Stimulated activated CD8-positive, alpha-beta memory T cell treated with anti-CD3 and anti-CD28 coated beads, Interleukin-2, amount 100 ng/mL, for 1 hour (primary cell): Measurements from ENCODE around the gene ST13.
A peak's percentile ranks its signal among the peaks of the same experiment; 100 is the strongest.
"Not testable (repeated sequence)": the region's sequence is repeated elsewhere in the genome, so short reads cannot be mapped to it uniquely, and the experiment has no call there.

Experiments used
- DNase-seq, 2 donors: peaks; one replicate each; pipeline ENCODE4 v3.0.0-alpha.2; 2020; ENCODE audit warnings: low read depth in 2 of 2

Gene ST13

DNA sequence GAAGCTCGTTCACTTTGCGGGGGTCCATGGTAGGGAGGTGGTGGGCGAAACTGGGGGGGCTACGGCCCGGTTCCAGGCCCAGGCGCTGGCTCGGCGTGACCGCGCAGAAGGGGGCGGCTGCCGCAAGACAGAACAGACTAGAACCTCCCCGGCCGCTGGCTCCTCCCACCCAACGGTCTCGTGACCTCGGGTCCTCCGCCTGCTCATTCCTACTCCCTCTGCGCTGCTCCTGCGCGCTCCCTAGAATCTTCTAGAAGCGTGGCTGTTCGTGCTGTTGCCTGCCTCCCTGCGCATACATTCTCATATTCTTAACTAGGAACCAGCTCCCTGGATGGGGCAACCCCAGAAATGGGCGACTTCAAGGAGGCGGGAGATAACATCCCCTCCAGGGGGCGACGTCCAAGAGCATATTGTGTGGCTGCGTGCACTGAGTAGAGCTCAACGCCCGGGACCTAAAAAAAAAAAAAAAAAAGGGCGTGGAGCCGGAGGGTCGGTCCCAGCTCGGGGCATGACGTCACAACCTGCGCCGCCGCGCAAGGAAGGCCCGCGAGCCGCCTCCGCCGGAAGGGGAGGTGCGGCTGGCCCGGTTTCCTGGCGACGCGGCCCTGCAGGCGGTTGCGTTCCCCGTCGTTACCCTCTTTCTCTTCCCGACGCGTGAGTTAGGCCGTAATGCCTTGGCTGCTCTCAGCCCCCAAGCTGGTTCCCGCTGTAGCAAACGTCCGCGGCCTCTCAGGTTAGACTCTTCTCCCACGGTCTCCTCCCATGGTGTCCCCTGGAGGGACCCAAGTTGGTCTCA lies at the start of gene ST13, which contains the start of gene XPNPEP3:
TSS of gene ST13 (minus strand) at position 127 of the 796 bp plus-strand sequence. CDS start at position 28, 99 bp downstream.
TSS of gene XPNPEP3 (plus strand) at position 636 of the 796 bp plus-strand sequence. CDS start at position 670, 34 bp downstream.
- DNase-seq, result peak; percentile 92 to 93

DNA sequence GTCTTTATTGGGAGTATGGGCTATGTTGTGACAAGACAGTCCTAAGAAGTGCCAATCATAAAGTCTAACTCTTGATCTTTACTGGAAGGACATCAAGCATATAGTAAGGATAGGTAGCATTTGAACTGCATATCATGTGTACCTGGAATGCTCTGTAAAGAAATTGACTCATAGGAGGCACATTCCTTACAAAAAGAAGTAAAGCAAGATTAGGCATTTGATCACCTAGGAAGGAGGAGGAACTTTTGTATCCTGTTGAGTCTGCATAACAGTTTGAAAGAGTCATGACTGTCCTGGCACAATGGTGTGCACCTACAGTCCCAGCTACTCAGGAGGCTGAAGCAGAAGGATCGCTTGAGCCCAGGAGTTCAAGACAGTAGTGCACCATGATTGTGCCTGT lies 47.7 kb upstream of the ST13 start:
- DNase-seq, result no peak

DNA sequence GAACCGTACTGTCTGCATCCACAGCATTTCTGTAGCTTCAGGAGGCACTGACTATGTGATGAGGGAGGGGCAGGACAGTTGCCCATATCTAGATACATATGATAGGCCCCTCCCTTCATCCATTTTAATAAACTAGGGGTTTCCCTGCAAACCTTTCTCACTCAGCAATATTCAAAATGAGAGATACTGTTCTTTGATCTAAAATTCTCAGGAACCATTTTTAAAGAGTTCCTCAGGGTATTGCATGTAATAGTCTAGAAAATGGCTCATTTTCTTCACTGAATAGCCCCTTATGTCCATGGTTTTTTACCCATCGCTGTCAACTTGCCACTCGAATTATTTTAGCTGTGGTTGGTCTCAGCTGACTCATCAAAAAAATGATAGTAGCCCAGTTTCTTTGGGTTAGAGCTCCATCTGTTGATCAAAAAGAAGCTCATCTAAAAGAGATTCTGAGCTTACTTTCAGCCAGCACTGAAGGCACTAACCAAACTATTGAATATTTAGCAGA lies 42.5 kb upstream of the ST13 start:
- no peak for DNase-seq

DNA sequence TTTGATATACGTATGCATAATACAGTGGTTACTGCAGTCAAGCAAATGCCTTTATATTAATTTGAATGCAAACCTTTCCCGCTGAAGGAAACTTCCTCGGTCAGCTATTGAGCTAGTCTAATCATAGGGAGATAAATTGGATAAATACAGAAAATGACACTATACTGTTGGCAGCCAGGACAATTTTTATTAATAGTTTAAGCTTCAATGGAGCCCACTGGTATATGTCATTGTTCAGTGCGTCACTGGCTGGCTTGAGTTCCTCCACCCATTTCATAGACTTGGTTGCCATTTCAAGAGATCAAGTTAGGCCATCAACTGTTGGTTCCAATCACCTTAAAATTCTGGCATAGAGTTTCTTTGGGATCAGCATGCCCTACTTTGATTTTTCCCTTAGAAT lies 38.0 kb upstream of the ST13 start:
- no peak for DNase-seq

DNA sequence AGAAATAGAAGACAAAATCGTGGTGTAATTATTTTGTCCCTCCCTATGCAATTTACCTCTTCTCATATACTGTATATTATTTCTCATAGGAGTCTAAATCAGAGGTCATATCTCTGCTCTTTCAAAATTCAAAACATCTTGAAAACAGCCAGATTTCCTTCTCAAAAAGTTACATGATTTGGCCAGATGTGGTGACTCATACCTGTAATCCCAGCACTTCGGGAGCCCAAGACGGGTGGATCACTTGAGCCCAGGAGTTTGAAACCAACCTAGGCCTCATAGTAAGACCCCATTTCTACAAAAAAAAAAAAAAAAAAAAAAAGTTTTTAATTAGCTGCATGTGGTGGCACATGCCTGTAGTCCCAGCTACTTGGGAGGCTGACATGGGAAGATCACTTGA lies 34.4 kb upstream of the ST13 start:
- DNase-seq, result no peak

DNA sequence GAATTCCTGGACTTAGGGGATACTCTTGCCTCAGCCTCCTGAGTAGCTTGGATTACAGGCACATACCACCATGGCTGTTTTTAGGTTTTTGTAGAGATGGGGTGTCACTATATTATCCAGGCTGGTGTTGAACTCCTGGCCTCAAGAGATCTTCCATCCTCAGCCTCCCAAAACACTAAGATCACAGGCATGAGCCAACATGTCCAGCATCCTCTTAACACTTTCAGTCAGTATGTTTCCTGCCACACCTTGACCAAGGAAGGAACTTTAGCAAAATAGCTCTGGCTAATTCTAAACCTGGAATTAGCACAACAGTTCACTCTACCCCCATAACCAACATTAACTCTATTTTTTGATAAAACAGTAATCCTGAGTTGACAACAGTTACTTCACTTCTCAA lies 32.7 kb upstream of the ST13 start:
- DNase-seq, result no peak

DNA sequence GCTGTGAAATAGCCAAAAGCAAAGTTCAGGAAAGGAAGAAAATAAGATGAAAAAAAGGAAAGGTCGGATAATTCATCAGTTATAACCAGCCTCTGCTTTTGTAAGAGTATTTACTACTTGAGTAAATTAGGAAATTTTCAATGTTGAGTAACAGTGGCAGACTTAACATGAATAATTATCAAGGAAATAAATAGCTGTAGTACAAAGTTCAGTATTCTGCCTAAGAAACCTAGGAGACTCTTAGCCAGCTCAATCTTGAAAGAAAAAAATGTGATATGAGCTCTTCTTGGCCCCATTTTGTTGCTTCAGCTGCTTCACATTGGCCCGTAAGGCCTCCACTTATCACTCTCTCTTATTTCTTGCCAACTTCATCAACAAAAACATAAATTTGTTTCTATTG lies 22.5 kb upstream of the ST13 start:
- DNase-seq, result no peak

DNA sequence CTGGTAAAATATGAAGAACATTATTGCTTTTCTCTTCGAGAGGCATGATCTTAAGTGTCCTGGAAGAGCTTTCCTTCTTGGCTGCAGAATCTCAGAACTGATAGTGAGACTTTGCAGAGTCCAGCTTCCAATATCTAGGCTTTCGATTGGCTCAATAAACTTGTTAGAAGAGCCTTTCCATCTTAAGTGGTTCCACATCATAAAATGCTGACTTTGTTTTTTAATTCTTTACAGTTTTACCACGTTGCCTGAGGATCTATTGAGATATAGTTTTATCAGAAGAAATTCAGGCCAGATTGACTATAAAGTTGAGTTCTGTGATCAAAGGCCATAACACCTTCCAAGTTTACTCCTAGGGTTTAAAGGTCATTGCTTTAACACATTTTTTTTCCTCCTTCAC lies 21.0 kb upstream of the ST13 start:
- no peak for DNase-seq

DNA sequence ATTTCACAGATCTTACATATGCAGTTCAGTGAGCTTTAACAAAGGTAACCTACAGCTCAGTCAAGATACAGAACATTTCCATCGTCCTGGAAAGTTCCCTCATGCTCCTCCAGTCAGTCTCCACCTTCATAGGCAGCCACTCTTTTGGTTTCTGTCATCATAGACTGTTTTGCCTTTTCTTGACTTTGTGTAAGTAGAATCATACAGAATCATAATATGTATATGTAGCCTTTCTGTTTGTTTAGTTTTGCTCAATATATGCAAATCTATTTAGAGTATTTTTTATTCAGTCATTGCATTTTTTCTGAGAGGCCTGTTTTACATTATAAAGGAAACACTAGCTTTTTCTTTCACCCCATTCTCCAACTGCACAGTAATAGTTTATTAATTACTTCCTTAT lies 20.5 kb upstream of the ST13 start:
- no peak for DNase-seq

DNA sequence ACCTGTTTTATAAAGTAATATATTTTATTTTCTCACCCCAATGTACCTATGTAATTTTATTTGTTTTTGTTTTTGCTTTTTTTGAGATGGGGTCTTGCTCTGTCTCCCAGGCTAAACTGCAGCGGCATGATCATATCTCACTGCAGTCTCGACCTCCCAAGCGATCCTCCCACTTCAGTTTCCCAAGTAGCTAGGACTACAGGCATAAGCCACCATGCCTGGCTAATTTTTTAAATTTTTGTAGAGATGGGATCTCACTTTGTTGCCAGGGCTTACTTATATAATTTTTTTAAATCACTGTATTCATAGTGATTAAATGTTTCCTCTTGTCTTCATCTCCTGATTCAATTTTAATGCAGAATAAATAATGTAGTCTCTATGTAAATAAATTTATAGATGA lies 18.7 kb upstream of the ST13 start:
- no peak for DNase-seq

DNA sequence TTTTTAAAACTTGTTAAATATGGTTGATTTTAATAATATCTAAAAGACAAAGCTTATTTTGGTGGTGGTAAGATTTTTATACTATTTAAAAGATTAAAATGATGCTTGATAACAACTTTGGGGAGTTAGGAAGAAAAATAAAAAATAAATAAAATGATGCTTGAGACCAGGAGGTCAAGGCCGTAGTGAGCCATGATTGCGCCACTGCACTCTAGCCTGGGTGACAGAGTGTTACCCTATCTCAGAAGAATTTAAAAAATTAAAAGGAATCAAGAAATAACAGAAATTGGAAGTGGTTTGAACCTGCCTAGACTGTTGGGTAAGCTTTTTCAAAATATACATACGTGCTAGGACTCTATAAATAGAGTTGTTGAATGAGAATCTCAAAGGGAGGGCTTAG lies 17.6 kb upstream of the ST13 start:
- DNase-seq, result no peak

DNA sequence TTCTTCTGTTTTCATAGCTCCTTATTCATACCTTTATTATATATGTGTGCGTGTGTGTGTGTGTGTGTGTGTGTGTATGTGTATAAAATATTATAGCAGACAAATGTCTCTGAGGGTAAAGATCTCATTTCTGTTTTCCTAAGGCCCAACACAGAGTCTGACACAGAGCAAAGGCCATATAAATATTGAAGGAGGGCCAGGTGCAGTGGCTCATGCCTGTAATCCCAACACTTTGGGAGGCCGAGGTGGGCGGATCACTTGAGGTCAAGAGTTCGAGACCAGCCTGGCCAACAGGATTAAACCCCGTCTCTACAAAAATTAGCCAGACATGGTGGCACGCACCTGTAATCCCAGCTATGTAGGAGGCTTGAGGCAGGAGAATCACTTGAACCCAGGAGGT lies 11.9 kb upstream of the ST13 start:
- DNase-seq, result not testable (repeated sequence)

DNA sequence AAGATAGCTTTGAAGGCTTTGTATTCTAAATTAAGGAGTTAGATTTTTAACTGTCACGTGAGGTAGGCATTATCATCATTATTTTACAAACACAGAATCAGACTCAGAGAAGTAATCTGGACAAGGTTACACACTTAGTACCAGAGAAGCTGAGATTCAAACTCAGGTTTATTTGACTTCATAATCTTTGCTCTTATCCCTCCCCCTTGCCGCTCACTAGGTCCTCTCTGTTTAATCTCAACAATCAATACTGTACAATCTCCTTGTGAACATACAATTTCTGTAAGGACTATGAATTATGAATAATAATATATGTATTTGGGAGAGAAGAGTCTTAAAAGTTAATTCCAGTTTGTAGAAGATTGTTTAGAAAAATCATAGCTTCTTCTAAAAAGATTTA lies 10.7 kb upstream of the ST13 start:
- no peak for DNase-seq

DNA sequence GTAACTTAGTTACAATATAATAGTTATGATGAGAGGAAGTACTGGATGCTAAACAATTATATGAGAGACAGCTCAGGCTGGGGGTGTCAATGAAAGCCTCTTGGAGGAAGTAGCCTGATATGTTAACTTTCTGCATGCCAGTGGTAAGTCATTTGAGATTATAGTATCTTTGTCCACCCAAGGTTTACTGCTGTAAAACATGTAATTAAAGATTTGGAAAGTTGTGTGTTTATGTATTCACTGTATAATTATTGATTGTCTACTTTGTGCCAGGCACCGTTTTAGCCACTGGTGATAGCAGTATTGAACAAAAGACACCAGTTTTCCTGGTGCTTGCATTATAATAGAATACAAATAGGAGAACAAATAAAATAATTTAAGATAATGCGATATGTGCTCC lies 6.1 kb upstream of the ST13 start:
- no peak for DNase-seq

DNA sequence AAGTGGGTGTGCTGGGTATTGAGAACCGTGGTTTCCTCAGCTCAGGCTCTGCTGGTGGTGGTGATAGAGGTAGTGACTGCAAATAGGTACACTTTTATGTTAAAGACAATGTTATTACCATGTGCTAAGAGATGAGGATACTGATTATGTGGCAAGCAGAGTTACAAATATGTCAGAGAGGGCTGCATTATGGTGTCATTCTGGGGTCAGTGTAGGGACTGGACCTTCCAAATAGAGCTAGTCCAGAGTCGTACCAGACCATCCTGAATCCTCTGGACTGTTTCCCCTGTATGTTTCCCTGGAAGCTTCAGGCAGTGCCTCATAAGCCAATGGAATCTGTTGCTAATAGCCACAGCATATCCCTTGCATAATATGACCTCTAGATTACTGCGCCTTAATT lies 5.6 kb upstream of the ST13 start, which contains the start of gene DNAJB7:
TSS of gene DNAJB7 (minus strand) at position 101 of the 400 bp plus-strand sequence. CDS start 119 bp downstream, outside the sequence.
- DNase-seq, result no peak

DNA sequence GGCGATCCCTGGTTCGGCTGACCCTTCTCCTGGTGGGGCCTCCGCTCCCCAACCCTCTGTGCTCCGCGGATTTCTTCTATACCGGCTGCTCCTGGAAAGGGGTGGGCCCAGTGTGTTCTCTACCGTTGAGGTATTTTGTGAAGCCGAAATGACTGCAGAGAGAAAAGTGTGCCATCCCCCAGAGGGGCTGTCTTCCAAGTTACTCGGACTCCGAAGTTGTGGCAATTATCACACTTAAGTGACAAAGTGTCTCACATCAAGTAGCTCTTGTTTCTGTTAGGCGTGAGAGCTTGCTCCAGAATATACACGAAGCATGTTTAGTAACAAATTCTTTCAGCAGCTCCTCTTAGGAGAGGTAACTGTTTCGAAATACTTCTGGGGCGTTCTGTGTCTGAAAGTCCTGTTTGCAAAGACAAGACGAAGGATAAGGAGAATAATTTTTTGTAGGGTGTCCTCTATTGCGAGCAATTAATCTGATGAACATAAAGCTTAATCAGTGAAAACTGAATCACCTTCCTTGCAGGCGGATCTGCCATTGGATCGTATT lies 943 bp upstream of the ST13 start:
- DNase-seq, result no peak

DNA sequence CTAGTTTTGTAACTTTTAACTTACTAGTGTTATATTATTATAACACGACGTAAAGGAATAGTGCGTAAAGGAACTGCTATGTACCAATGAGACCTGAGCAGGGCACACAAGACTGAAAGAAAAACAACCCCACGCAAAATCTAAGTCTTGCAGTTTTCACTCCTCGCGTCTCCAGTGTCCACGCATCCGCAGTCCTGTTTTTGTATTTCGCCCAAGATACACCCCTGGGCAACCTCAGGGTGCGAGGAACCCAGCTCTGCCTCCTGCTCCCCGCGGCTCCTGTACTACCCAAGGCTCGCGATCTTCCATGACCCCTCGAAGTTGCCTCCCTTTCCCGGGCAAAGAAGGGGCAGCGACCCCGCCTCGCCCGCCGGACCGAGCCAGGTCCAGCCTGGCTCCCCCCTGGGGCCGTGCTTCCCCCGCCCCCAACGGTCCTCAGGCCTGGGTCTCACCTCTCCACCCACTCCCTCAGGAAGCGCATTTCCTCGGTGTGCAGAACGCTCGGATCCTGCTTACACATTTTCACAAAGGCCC lies 393 bp downstream of the ST13 start:
- peak in 1 of 2 donors; percentile 3 for DNase-seq

DNA sequence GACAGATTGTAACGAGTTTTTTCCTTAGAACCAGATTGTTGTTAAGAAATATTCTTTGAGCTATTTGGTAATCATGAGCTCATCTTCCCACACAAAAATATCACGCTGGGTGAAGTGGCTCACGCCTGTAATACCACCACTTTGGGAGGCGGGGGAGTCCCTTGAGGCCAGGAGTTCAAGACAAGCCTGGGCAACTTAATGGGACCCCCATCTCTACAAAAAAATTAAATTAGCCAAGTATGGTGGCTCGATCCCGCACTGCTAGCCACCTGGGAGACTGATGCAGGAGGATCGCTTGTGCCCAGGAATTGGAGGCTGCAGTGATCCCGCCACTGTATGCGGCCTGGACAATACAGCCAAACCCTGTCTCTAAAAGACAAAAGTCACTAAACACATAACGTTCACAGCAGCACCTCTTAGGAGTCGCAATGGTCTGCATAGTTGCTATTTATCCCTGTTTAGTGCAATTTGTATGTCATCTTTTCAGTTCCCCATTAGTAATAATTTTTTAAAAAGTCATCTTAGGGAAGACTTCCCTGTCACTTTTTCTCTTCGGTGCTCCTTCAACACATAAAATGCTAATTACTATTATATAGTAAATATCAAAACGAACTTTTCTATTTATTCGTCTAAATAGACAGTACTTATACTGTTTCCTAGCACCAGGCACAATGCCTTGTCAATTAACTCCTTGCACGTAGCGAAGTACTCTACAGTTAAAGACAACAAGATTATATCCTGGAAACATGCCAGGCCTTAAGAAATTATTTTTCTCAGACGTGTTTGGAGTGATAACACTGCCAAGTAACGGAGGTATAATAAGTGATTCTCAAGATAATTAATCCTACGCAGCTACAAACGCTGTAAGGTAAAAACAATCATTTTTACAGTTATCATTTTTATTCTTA lies 1.1 kb downstream of the ST13 start:
- no peak for DNase-seq

DNA sequence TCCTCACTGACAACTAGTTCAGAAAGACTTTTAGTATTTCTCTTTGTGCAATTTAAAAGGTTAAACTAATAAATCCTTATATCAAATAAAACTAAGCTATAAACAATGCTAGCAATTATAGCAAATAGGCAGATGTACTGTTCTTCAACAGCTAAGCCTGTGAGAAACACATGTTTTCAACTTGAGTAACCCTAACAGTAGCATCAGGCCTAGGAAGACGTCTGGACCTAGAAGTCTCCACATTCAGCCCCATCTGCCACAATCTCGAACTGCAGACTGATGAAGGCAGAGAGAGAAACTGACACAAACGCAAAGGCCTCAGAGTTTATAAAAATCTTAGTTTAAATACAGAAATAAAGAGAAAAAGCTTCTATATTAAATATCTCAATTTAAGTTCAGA lies 2.5 kb downstream of the ST13 start:
- no peak for DNase-seq

DNA sequence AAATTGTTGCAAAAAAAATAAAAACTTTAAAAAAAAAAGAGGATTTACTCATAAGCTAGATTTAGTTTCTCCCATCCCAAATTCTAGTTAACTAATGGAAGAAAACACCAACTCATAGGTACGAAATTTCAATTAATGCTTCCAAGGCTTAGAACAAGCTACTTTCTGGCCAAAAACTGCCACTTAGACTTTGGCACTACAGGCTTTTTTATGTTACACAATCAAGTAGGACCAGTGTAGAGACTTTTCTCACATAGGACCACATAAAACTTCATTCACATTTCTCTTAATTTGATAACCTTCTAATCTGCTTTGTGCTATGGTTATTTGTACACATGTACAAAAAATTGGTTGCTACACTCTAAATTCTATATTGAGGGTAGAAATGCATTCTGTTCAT lies 3.1 kb downstream of the ST13 start:
- DNase-seq, result no peak

DNA sequence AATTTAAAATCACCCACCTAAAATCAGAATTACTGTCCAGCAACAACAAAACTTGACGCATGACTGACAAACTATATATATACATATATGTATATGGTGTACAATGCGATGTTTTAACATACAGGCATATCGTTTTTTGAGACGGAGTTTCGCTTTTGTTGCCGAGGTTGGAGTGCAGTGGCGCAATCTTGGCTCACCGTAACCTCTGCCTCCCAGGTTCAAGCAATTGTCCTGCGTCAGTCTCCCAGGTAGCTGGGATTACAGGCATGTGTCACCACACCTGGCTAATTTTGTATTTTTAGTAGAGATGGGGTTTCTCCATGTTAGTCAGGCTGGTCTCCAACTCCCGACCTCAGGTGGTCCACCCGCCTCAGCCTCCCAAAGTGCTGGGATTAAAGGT lies 10.6 kb downstream of the ST13 start:
- not testable (repeated sequence) for DNase-seq

DNA sequence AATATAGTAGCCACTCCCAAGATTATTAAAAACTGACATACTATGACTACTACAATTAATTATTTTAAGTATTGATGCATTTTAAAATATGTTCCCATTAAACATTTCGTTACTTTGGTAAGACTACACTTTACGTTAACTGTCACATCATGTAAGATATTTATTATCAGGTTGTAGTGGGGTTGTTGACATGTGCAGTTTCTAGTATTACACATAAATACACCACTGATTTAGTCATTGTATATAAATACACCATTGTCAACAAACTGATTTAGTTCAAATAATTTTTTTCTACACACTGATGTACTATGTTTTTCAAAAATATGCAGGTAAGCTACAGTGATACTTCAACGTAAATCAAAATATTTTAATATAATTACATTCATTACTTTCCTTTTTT lies 11.5 kb downstream of the ST13 start:
- no peak for DNase-seq
